Measurements from ENCODE around the gene UAP1.
"Not testable (repeated sequence)": the region's sequence is repeated elsewhere in the genome, so short reads cannot be mapped to it uniquely, and the experiment has no call there.

UAP1 gene

GRCh38 chr1:162561037-162561615, 396 bp upstream of the UAP1 start:
- DNase-seq (ENCODE audit: low read depth, low spot score): peak; percentile 91
- H3K4me3 ChIP-seq (ENCODE audit: low read length): peak overlapping the region; percentile 79

DNA sequence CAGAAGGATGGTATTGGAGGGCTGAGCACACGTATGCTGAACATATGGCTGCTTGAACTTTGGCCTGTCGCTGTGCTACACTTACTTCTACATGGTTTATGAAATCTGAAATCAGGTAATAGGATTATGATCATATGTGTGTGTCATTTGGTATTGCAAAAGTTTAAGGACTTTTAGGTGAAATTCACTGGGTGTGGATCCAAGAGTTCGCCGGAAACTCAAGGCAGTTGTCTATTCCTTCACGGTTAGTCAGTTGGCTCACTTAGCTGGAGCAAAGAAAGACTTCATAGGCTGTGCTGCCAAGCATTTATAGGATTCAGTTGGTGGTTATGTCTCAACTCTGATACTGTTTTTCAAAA, 927 bp downstream of the UAP1 start:
- peak overlapping the region; percentile 79 for H3K4me3 ChIP-seq (ENCODE audit: low read length)
- no peak for DNase-seq (ENCODE audit: low read depth, low spot score)

DNA sequence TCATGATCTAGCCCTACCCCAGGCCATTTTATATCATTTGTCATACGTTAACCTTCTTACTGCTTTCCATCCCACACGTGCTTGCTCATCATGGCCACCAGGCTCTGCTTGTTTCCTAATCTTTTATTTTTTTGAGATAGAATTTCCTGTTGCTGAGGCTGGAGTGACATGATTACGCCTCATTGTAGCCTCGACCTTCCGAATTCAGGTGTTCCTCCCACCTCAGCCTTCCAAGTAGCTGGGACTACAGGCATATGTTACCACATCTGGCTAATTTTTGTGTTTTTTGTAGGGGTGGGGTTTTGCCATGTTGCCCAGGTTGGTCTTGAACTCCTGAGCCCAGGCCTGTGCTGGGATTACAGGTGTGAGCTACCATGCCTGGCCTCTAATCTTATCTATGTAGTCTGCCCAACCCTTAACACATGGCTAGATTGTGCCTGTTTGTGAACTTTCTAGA, 3.3 kb downstream of the UAP1 start:
- DNase-seq (ENCODE audit: low read depth, low spot score): no peak
- no peak overlapping the region for H3K4me3 ChIP-seq (ENCODE audit: low read length)

- H3K4me3 ChIP-seq (ENCODE audit: low read length): no peak overlapping the region
- DNase-seq (ENCODE audit: low read depth, low spot score): no peak
Observed at GRCh38 chr1:162565460-162565859, 3.9 kb downstream of the UAP1 start.

DNA sequence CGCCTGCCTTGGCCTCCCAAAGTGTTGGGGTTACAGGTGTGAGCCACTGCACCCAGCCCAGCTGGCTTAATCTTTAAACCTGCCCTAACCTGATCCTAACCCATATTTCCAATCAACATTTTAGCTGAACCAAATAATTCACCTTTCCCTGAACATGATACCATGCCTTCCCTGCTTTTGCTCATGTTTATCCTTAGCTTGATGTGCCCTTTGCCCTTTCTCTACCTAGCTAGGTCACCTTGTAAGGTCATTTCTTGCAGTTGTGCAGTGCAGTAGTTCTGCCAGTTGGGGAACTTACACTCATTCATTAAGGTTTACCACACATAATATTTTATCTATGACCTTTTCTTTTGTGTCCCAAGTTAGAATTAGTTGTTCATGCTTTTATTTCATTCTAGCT, 5.3 kb downstream of the UAP1 start:
- no peak for DNase-seq (ENCODE audit: low read depth, low spot score)
- no peak overlapping the region for H3K4me3 ChIP-seq (ENCODE audit: low read length)

- DNase-seq (ENCODE audit: low read depth, low spot score): no peak
- no peak overlapping the region for H3K4me3 ChIP-seq (ENCODE audit: low read length)
Observed at GRCh38 chr1:162568802-162569201, 7.3 kb downstream of the UAP1 start.

- H3K4me3 ChIP-seq (ENCODE audit: low read length): no peak overlapping the region
- DNase-seq (ENCODE audit: low read depth, low spot score): no peak
Observed at GRCh38 chr1:162570718-162571117, 9.2 kb downstream of the UAP1 start.

GRCh38 chr1:162571121-162571520, 9.6 kb downstream of the UAP1 start:
- not testable (repeated sequence) for H3K4me3 ChIP-seq (ENCODE audit: low read length)

DNA sequence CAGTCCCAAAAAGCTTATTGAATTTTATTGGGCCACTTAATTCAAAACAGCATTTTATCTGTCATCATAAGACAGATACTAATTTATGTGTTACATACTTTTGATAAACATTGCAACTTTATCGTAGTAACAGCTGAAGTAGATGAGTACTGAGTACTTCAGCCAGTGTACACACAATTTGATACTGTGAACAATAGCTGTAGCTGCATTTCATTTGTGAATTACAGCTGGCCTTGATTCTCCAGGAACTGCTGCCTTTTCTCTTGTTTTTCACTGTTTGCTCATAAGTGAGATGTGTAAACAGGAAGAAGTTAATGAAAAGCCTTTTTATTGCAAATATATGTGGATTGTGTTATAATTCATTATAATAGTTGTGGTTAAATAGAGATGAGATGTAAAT, 10.2 kb downstream of the UAP1 start:
- no peak overlapping the region for H3K4me3 ChIP-seq (ENCODE audit: low read length)
- no peak for DNase-seq (ENCODE audit: low read depth, low spot score)

More at GRCh38 chr1:162571121-162571520, 9.6 kb downstream of the UAP1 start:
- not testable (repeated sequence) for DNase-seq (ENCODE audit: low read depth, low spot score)

- no peak overlapping the region for H3K4me3 ChIP-seq (ENCODE audit: low read length)
- DNase-seq (ENCODE audit: low read depth, low spot score): no peak
Observed at GRCh38 chr1:162573136-162573535, 11.6 kb downstream of the UAP1 start.

- no peak for DNase-seq (ENCODE audit: low read depth, low spot score)
- H3K4me3 ChIP-seq (ENCODE audit: low read length): no peak overlapping the region
Observed at GRCh38 chr1:162578071-162578700, 16.7 kb downstream of the UAP1 start.

GRCh38 chr1:162578936-162579335, 17.4 kb downstream of the UAP1 start:
- no peak overlapping the region for H3K4me3 ChIP-seq (ENCODE audit: low read length)

GRCh38 chr1:162580308-162580707, 18.8 kb downstream of the UAP1 start:
- no peak overlapping the region for H3K4me3 ChIP-seq (ENCODE audit: low read length)
- DNase-seq (ENCODE audit: low read depth, low spot score): no peak

More at GRCh38 chr1:162578936-162579335, 17.4 kb downstream of the UAP1 start:
- DNase-seq (ENCODE audit: low read depth, low spot score): no peak

- H3K4me3 ChIP-seq (ENCODE audit: low read length); DNase-seq (ENCODE audit: low read depth, low spot score): not testable (repeated sequence)
Observed at GRCh38 chr1:162582901-162583300, 21.4 kb downstream of the UAP1 start.

DNA sequence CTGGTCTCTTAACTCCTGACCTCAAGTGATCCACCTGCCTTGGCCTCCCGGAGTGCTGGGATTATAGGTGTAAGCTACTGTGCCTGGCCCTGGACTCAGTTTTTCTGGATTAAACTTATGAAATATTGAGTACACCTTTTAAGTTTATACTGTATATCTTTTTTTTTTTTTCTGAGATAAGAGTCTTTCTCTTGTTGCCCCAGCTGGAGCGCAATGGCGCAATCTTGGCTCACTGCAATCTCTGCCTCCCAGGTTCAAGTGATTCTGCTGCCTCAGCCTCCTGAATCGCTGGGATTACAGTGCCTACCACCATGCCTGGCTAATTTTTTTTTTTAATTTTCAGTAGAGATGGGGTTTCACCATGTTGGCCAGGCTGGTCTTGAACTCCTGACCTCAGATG, 23.6 kb downstream of the UAP1 start:
- not testable (repeated sequence) for DNase-seq (ENCODE audit: low read depth, low spot score); H3K4me3 ChIP-seq (ENCODE audit: low read length)

GRCh38 chr1:162587347-162587746, 25.8 kb downstream of the UAP1 start:
- no peak for DNase-seq (ENCODE audit: low read depth, low spot score)
- no peak overlapping the region for H3K4me3 ChIP-seq (ENCODE audit: low read length)

DNA sequence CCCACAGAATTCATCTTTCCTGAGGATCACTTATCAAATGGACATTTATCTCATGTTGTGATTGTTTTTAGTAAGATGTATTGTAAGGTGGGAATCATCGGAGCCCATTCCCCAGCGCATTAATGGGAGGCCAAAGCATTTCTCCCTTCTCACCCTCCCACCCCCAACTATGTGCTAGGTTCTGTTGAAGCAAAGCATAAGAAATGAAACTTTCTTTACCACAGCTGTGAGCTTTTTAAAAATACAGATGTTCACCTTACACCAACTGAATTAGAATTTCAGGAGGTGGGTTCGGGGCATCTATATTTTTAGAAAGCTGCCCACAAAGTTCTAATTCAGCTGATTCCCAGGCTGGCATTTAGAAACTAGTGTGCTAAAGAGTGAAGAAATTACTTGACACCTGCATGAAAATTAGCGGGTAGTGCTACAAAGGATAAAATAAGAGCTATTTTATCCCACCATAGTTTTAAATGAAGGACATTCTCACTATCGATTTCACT, 26.3 kb downstream of the UAP1 start:
- DNase-seq (ENCODE audit: low read depth, low spot score): no peak
- no peak overlapping the region for H3K4me3 ChIP-seq (ENCODE audit: low read length)

DNA sequence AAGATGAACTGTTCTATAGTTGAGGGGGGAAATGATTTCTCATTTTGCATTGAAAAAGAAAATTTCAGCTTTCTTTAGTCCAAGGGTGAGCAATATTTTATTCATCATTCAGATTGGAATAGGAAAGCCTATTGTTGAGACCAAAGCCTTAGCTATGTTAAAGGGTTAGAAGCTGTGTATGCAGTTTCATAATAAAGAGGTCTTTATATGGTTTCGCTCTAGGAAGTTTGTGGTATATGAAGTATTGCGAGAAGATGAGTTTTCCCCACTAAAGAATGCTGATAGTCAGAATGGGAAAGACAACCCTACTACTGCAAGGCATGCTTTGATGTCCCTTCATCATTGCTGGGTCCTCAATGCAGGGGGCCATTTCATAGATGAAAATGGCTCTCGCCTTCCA, 28.6 kb downstream of the UAP1 start:
- no peak overlapping the region for H3K4me3 ChIP-seq (ENCODE audit: low read length)
- no peak for DNase-seq (ENCODE audit: low read depth, low spot score)

- DNase-seq (ENCODE audit: low read depth, low spot score): no peak
- no peak overlapping the region for H3K4me3 ChIP-seq (ENCODE audit: low read length)
Observed at GRCh38 chr1:162590686-162591085, 29.2 kb downstream of the UAP1 start.

DNA sequence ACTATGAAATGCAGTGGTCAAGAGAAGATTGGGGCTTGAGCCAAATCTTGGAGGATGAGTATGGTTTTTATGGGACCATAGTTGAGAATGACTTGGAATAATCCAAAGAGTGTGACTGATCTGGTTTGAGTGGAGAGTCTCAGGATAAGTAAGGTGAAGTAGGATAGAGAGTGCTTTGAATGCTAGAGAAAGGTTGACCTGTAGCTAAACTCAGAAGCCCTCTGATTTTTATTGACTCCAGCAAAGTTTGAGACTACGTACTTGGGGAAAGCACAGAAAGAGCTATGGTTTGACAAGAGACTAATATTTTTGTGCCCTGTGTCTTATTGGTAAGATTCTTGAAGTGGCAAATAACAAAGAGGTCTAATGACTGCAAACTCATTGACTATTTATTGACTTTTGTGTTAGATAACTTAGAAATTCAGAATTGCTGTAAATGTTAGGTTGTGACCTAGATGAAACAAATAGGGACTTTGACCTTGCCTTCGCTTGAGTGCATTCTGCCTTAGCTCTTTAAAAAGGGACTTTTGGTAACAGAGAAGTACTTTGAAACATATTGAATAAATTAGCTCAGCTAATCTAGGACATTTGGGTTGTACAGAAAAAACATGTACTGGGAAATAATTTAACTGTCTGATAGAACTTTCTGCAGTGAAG, 35.1 kb downstream of the UAP1 start:
- DNase-seq (ENCODE audit: low read depth, low spot score): no peak
- H3K4me3 ChIP-seq (ENCODE audit: low read length): no peak overlapping the region

All from Jurkat, Clone E6-1 (cell line).